Skeletal muscle tissue (tissue), 4 donors: ENCODE measurements around the gene C1RL. TPM values are rescaled to one million over a fixed set of nuclear protein-coding genes. Genes with fewer than 3 reads are reported as not detected.
A peak's percentile ranks its signal among the peaks of the same experiment; 100 is the strongest.

ENCODE experiments used
- H3K27ac ChIP-seq: one replicate; pipeline ENCODE4 v1.7.0; 2013; ENCODE audit warnings: mild to moderate bottlenecking, low read depth, low read length, inconsistent platforms
- H3K27me3 ChIP-seq, 3 donors: one replicate each; pipeline ENCODE4 v1.7.0; 2013; ENCODE audit warnings: low read length in 3 of 3; ENCODE audit not compliant: control insufficient read depth in 3 of 3, insufficient read depth in 3 of 3
- H3K36me3 ChIP-seq, 3 donors: one replicate each; pipeline ENCODE4 v1.7.0; 2013; ENCODE audit warnings: low read length in 3 of 3; ENCODE audit not compliant: control insufficient read depth in 3 of 3, insufficient read depth in 3 of 3
- H3K4me1 ChIP-seq, 3 donors: one replicate each; pipeline ENCODE4 v1.7.0; 2013; ENCODE audit warnings: low read length in 3 of 3, mild to moderate bottlenecking in 3 of 3; ENCODE audit not compliant: control insufficient read depth in 3 of 3, insufficient read depth in 3 of 3
- H3K4me3 ChIP-seq, 3 donors: one replicate each; pipeline ENCODE4 v1.7.0; 2013; ENCODE audit warnings: low read length in 3 of 3
- H3K9ac ChIP-seq, 3 donors: one replicate each; pipeline ENCODE4 v1.7.0; 2013; ENCODE audit warnings: low read length in 3 of 3, mild to moderate bottlenecking in 3 of 3, moderate library complexity in 2 of 3, low read depth in 1 of 3
- H3K9me3 ChIP-seq, 3 donors: one replicate each; pipeline ENCODE4 v1.7.0; 2013; ENCODE audit warnings: low read length in 3 of 3; ENCODE audit not compliant: control insufficient read depth in 3 of 3
- total RNA-seq: library from RNA; depleted of rRNA; stranded (reverse); fragments of >200 nt; gene quantifications from one replicate; pipeline ENCODE4 v1.2.3, GENCODE V29; 2014
- donor health status: Osteomylitis.

C1RL gene
- total RNA-seq, 1 donor from 2014 or later, result 10.4 TPM

DNA sequence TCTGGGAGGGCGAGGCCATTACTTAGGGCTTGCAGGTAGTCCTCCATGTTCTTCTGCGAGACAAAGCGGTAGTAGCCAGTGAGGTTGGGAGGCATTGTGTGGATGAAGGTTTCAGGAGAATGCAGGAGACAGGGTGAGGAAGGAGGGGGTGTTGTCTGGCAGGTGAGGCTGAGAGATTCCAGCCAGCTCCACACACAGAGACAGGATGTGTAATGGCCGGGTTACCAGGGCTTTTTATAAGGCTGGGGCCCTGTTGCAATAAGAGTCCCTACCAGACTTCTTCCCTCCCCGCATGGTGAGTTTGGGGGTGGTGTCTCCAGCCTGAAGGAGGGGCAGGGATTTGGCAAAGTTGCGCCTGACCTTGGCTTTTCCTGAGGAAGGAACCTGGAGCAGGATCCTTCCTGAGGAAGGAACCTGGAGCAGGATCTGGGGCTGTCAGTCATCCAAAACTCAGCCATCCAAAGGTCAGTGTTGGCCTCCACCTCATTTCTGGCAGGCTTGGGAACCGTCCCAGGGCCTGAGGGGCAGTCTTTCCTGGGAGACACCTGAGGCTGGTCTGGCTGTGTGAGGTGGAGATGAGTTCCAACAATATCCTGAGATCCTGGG lies 19.8 kb upstream of the C1RL start, which contains the start of gene RBP5:
TSS of gene RBP5 (minus strand) at position 209 of the 606 bp plus-strand sequence. CDS start at position 95, 114 bp downstream.
- peak within 1 kb of the TSS; percentile 56 for H3K27ac ChIP-seq
- peak within 1 kb of the TSS; percentile 69 to 79 (median 70) for H3K4me3 ChIP-seq
- H3K9me3 ChIP-seq, result no peaks in the 10 kb centered on the region
- peaks cover 21 to 33% (median 27%) of the 10 kb centered on the region in 3 donors for H3K27me3 ChIP-seq
- H3K9ac ChIP-seq, result peak within 1 kb of the TSS; percentile 38 to 75 (median 74)
- peaks cover 20 to 31% (median 30%) of the 10 kb centered on the region in 3 donors for H3K4me1 ChIP-seq
- peaks cover 0 to 4% (median under 1%) of the 10 kb centered on the region in 3 donors for H3K36me3 ChIP-seq

DNA sequence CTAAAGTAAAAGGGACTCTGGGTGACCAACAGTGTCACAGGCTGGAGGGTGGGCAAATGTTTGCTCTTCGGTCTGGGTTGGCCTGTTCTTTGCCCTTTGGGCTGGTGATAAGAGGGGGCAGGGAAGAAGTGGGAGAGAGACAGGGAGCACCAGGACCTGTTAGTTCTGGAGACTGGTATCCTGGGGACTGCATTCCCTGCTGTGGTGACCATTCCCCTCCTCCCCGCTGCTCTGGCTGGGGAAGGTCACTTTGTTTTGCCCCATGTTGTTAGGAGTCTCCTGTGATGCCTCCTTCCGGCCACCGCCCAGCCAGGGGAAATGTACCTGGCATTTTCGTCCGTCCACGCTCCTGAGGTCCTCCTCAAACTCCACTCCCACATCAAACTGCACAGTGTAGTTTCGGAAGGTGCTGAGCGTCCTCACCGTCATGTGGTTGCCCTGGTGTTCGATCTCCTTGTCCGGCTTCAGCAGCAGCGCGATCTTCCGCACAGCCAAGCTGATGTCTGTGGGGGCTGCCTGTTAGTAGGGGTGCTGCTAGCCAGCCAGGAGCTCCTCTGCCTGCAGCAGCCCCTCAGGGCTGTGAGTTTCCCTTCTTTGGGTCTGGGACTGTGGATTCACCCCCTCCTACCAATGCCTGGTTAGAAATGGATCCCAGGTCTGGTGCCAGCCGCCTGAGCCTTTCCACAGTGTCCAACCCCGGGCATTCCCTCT lies 19.1 kb upstream of the C1RL start:
- Histone ChIP-seq H3K27me3 (peaks cover 21 to 33% (median 27%) of the 10 kb centered on the region in 3 donors), H3K36me3 (no peaks in the 10 kb centered on the region), H3K4me3 (peak overlapping the region in 2 of 3 donors; percentile 45 to 54), H3K9ac (no peak overlapping the region), H3K27ac (no peak overlapping the region), H3K9me3 (no peaks in the 10 kb centered on the region), H3K4me1 (peaks cover 23 to 36% (median 30%) of the 10 kb centered on the region in 3 donors)

DNA sequence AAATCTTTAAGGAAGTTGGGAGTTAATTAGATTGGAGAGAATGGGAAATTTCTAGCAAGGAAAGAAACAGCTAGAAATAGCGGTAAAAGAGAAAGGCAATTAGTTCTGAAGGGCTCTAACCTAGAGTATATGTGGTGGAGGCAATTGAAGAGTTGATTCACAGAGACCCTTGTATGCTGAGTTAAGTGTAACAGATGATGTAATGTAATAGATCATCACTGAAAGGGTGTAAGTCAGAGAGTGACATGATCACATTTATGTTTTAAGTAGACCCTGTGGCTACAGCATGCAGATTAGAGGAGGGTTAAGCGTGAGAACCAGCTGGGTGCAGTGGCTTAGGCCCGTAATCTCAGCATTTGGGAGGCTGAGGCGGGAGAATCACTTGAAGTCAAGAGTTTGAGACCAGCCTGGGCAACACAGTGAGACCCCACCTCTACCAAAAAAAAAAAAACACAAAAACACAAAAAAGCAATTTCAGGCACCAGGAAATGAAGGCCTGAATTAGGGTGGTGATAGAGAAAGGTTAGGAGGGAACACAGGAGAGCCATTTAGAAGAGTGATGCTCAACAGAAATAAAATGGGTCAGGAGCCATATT lies 16.7 kb upstream of the C1RL start:
- Histone ChIP-seq H3K4me3 (no peak overlapping the region), H3K27me3 (peaks cover 21 to 25% (median 23%) of the 10 kb centered on the region in 3 donors), H3K9ac (no peak overlapping the region), H3K9me3 (no peaks in the 10 kb centered on the region), H3K36me3 (no peaks in the 10 kb centered on the region), H3K4me1 (peaks cover 22 to 30% (median 30%) of the 10 kb centered on the region in 3 donors), H3K27ac (no peak overlapping the region)

DNA sequence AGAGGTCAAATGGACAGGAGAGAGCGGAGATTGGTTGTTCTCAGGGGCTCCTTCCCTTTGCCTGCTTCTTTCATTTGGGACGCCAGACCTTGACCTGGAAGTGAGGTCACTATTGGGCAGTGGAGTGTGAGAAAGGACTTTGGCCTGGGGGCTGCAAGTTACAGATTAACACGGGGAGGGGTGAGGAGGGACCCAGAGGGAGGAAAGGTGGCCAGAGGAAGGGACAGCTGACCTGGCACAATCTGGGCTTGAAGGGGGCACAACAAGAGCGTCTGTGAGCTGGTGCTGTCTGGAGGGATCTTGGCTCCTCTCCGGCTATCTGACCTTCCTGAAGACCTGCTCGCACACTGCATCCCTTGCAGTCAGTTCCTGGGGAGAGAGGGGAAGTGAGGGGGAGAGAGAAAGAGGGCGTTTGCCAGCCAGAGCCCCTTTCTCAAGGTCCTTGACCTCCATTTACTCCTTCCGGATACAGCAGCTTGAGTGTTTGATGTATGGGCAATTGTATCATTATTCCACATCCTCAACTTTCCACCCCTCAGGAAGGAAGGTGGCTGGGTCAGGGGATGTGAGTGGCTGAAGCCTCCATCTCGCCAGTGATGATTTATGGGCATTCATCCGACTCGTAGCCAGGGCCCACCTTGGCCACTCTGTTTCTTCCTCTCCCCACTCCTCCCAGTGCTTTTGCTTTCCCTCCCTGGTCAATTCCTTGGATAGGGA lies 14.9 kb upstream of the C1RL start:
- Histone ChIP-seq H3K36me3 (no peaks in the 10 kb centered on the region), H3K27ac (peak overlapping the region; percentile 34), H3K9ac (no peak overlapping the region), H3K9me3 (no peaks in the 10 kb centered on the region), H3K4me3 (no peak overlapping the region), H3K4me1 (peaks cover 7 to 16% (median 16%) of the 10 kb centered on the region in 3 donors), H3K27me3 (peaks cover 12 to 16% (median 15%) of the 10 kb centered on the region in 3 donors)

DNA sequence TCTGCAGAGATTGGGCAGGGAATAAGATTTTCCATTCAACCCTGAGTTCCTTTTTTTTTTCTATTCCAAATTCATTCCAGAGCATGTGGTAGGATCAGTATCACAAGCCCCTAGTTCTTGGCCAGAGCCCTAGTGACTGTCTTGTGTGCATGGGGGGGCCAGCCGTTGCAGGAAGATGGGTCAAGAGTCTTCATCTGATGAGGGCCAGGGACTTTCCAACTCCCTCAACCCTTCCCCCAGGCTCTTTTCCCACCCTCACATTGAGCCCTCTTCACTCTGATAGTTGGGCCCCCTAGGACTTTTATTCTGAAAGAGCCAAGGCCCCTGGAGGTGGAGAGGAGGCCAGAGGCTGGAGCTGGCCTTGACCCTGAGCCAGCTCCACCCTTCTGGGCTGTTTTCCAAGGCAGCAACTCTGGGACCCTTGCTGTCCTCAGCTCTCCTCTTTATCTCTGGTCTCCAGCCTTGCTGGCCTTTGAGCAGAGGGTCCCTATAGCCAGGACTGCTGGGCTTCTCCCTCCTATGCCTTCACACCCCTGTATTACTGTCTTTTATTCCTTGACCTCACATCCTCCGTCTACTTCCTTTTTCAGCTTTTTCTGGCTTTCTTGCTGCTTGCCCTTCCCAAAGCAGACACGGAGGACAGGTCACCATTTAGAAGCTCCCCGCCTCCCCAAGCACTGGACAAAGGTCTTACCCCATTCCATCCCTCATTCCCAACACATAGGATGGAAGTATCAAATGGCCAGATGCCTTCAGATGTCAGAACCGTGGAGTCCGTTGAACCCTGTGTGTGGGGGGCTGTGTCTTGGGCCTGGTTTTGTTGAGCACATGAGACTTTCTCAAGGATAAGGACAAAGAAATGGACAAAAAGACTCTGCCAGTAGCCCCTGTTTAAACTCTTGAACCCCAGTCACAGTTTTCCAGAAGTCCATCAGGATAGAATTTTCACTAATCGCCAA lies 14.1 kb upstream of the C1RL start:
- Histone ChIP-seq H3K9me3 (no peaks in the 10 kb centered on the region), H3K4me3 (peak overlapping the region in 1 of 3 donors; percentile 1), H3K4me1 (peaks cover 0 to 14% (median 9%) of the 10 kb centered on the region in 3 donors), H3K9ac (no peak overlapping the region), H3K27me3 (peaks cover 5 to 7% (median 6%) of the 10 kb centered on the region in 3 donors), H3K27ac (peak overlapping the region; percentile 34), H3K36me3 (peaks cover 0 to 3% (median 0%) of the 10 kb centered on the region in 3 donors)

DNA sequence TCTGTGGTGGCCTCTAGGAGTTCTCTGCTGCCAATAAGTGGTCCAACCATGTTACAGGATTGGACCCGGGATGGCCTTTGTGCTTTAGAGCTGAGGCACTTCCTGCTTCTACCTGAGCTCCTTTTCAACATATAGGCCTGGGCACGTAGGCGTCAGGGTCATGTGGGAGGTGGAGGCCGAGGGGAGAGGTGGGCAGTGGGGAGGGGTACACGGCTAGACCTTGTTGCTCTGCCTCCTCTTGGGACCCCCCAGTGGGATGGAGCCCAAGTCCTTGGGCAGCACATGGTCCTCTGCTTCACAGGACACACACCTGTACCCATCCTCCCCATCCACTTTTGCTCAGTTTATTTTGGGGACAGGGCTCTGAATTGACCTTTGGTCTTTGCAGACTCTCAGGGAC lies 12.3 kb upstream of the C1RL start:
- no peaks in the 10 kb centered on the region for H3K9me3 ChIP-seq
- peaks cover 0 to 14% (median 7%) of the 10 kb centered on the region in 3 donors for H3K4me1 ChIP-seq
- H3K27ac ChIP-seq, result no peak overlapping the region
- peaks cover 0 to 2% (median 0%) of the 10 kb centered on the region in 3 donors for H3K27me3 ChIP-seq
- H3K36me3 ChIP-seq, result peaks cover 0 to 4% (median 0%) of the 10 kb centered on the region in 3 donors
- H3K9ac ChIP-seq, result no peak overlapping the region
- no peak overlapping the region for H3K4me3 ChIP-seq

DNA sequence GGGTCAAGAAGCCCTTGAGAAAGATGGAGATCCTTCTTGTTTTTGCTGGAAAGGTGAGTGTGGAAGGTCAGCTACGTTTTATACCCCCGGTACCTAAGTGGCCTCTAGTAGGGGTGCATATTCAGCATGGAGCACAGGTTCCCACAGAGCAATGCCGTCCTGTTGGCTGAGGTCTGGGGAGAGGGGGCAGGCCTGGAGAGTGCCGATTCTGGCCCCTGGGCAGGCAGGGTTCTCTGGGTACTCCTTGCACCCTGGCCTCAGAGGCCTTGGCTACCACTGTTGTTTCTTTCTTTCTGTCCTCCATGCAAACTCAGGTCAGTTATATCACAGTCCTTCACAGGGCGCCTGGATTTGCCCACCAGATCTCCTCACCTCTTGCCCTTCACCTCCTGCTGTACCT lies 11.2 kb upstream of the C1RL start:
- peaks cover 0 to 14% (median 7%) of the 10 kb centered on the region in 3 donors for H3K4me1 ChIP-seq
- peaks cover 0 to 7% (median 0%) of the 10 kb centered on the region in 3 donors for H3K36me3 ChIP-seq
- H3K27ac ChIP-seq, result no peak overlapping the region

DNA sequence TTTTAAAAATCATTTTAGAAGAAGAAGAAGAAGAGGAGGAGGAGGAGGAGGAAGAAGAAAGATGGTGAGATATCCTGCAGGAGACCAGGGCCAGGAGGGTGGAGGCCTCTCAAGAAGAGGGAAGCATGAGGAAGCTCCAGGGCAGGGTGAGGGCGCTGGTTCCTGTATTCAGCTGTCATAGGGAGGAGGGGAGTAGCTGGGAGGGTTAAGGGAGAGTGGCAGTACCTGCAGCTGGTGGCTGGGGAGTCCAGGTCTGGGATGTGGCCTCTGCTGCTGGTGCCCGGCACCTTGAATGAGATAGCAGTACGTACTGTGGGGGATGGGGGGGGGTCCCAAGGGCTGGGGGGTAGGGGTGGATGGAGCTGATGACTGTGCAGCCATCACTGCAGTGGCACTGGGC lies 9.9 kb upstream of the C1RL start:
- peaks cover 0 to 2% (median 0%) of the 10 kb centered on the region in 3 donors for H3K27me3 ChIP-seq
- H3K4me1 ChIP-seq, result peaks cover 0 to 14% (median 7%) of the 10 kb centered on the region in 3 donors
- peaks cover 0 to 9% (median 0%) of the 10 kb centered on the region in 3 donors for H3K36me3 ChIP-seq
- H3K9ac ChIP-seq, result no peak overlapping the region
- H3K27ac ChIP-seq, result no peak overlapping the region
- no peak overlapping the region for H3K4me3 ChIP-seq
- no peaks in the 10 kb centered on the region for H3K9me3 ChIP-seq

More for the DNA sequence above, 11.2 kb upstream of the C1RL start:
- no peaks in the 10 kb centered on the region for H3K9me3 ChIP-seq
- H3K4me3 ChIP-seq, result no peak overlapping the region
- H3K9ac ChIP-seq, result no peak overlapping the region
- H3K27me3 ChIP-seq, result peaks cover 0 to 2% (median 0%) of the 10 kb centered on the region in 3 donors

DNA sequence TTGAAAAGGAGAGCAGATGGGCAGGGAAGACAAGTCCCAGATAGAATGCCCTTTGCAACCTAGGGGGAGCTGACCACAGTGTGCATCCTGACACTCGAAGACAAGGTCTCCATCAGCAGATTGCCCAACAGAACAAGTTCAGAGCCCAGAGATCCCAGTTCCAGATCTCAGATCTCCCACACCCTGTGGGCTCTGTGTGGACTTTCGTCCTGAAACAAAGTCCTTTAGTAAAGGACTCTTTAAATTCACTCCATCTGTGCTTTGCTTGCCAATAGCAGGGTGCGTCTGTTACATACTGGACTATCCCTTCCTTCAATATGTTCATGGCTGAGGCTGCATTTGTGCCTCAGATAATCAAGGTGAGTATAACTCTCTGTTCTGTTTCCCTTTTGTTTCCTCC lies 8.7 kb upstream of the C1RL start:
- Histone ChIP-seq H3K4me3 (no peak overlapping the region), H3K27me3 (peaks cover 0 to 2% (median 0%) of the 10 kb centered on the region in 3 donors), H3K4me1 (peaks cover 0 to 11% (median 3%) of the 10 kb centered on the region in 3 donors), H3K9me3 (no peaks in the 10 kb centered on the region), H3K27ac (no peak overlapping the region), H3K9ac (no peak overlapping the region), H3K36me3 (peaks cover 0 to 9% (median 0%) of the 10 kb centered on the region in 3 donors)
